HG03460 (cell line): ENCODE measurements around the gene TAX1BP1.
"Not testable (repeated sequence)": the region's sequence is repeated elsewhere in the genome, so short reads cannot be mapped to it uniquely, and the experiment has no call there.

ENCODE experiments used
- ATAC-seq: cut with Tn5 transposase; IDR thresholded peaks from one replicate; pipeline ENCODE4 v1.9.1; 2021; ENCODE audit not compliant: unreplicated experiment

The TAX1BP1 gene

DNA sequence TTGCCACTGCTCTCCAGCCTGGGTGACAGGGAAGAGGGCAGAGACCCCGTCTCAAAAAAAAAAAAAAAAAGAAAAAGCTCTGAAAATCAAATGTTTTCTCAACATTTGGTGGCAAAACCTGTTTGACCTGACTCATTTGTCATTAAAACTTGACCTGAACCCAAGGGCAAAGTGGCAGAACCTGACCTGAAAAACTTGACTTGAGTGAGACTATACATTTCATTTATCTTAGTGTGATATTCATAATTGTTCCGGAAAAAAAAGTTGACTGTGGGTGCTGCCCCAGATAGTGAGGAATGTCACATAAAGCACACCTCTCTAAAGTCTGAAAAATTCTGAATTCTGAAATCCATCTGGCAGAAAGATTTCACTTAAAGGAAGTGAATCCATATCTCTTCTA is 2.3 kb upstream of the TAX1BP1 start:
- no peak for ATAC-seq

- ATAC-seq = peak; percentile 27
Observed at GRCh38 chr7:27739301-27739908, 557 bp upstream of the TAX1BP1 start.

DNA sequence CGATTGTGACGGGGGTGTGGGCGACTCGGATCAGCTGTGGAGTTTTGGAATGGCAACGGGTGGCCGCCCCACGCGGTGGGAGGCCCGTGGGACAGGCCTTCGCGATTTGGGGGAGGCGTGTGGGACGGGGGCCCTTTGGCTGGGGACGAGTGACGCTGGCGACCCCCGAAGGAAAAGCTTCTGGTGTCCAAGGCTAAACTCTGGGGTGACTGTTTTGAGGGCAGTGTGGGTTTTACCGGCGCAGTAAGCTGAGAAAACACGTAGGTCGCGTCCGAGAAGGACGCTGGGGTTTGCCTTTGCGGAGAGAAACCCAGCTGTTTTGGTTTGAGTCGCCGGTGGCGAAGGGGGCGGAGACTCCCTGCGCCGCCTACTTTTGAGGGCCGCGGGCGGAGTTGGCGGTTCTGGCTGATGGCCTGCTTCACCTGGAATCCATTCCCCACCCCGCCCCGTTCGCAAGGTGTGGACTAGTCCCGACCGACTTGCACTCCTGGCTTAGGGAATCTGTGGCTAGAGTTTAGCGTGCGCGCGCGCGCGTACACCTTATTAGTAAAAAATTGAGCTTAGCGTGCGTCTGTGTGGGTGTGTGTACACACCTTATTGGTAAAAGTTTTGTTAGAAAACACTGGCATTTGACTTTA is 606 bp downstream of the TAX1BP1 start:
- ATAC-seq = peak; percentile 61

GRCh38 chr7:27742091-27742710 is 2.2 kb downstream of the TAX1BP1 start:
- not testable (repeated sequence) for ATAC-seq

GRCh38 chr7:27745064-27745583 is 5.2 kb downstream of the TAX1BP1 start:
- no peak for ATAC-seq

DNA sequence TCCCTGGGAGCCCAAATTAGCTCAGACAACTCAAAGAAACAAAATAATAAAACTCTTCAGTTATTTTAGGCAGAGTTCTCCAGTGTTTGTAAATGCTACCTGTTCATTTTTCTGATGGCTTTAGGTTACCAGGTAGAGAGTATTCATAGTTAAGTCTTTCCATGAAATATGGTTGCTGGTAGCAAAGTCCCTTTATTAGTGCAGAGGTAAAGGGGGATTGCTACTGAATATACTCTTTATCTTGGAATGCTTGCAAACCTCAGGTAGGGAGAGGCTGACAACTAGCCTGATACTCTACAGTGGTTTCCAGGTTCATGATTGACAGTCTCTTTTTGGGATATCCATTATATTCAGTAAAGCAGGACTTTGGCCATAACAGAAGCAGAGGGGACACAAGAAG is 6.5 kb downstream of the TAX1BP1 start:
- no peak for ATAC-seq

- ATAC-seq = no peak
Observed at GRCh38 chr7:27746978-27747377, 7.0 kb downstream of the TAX1BP1 start.

- ATAC-seq = no peak
Observed at GRCh38 chr7:27747589-27748368, 7.8 kb downstream of the TAX1BP1 start.

DNA sequence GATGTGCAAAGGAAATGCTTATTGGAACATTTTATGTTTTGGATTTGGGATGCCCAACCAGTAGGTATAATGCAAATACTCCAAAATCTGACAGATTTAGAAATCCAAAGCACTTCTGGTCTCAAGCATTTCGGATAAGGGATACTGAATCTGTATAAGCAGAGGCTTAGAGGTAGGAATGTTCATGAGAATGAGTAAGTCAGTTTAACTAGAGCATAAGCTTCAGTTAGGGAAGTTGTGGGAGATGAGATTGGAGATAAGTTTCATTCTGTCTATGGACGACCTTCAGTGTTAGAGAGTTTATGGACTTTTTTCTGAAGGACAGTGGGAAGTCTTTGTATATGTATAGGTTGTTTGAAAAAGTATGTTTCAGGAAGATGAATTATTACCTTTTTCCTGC is 10.4 kb downstream of the TAX1BP1 start:
- no peak for ATAC-seq

DNA sequence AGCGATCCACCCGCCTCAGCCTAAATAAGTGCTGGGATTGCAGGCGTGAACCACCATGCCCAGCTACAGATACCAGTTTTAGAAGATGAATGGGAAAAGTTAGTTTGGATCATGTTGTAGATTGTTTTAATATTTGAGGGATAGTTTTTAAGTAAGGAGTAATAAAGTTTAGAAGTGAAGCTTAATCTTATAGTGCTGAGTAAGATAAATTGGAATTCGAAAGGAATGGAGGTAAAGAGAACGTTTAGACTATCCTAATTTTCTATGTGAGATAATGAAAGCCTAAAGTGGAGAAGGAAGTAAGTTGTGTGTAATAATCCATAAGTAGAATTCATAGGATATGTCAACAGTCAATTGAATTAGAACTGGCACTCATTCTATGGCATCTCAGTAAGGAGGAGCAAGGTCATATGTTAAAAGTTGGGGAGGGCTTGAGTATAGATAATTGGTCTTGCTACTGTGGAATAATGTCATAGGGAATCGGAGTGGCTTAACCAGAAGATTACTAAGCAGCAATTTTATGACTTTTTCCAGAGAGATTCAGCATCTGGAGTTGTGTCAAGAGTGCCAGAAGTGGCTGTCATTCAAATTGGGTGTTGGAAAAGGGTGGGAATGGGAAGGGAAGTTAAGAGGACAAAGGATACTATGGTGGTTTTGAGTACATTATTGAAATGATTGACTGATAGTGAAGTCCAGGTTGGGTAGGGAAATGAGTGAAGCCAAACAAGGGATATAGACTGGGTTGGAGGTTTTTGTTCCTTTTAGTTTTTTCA is 12.1 kb downstream of the TAX1BP1 start:
- ATAC-seq = no peak

DNA sequence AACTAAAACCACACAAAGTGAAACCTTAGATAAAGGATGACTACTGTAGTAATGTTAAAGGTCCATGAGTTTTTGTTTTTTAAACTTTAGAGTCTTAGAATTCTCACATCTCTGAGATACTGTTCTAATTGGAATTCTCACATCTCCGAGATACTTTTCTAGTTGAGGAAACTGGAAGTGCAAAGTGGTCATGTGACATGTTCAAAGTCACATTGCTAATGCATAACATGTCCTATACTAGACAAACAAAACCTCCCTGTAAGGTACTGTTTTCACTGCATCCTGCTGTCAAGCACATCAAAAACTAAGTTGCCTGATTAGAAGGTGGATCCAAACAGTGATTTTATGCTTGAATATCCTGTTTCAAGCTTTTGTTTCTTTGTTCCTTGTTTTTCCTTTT is 13.9 kb downstream of the TAX1BP1 start:
- ATAC-seq = no peak

GRCh38 chr7:27756298-27756697 is 16.3 kb downstream of the TAX1BP1 start:
- no peak for ATAC-seq

DNA sequence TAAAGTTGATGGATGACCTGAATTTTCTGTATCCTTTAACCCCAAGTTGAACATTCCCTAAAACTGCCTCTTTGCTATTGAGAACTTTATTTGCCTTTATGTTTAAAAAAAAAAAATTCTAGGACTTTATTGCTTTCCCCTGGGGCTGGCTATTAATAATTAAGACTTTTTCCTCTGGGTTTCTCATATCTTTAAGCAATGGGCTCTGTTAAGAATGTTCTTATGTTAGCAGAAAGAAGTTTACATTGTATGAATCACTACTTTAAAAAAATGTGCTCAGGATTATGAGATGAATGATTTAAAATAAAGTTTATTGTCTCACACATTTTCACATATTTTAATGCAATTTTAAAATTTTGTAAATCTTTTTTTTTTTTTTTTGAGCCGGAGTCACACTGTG is 19.5 kb downstream of the TAX1BP1 start:
- no peak for ATAC-seq

DNA sequence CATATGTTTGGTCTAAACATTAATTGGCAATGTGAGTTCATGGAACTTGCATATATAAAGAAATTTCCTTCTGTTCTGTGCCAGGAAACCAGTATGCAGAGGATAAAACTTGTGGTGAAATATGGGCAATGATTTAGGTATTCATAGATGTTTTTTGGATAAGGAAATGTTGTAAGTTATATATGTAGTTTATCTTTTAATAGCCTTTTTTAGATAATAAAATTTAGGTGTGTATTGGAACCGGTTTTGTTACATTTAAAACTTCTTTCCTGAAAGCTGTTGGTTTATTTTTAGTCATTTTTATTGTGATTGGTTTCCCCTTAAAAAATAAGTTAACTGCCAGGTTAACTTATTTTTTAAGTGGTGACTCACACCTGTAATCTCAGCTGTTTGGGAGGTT is 22.1 kb downstream of the TAX1BP1 start:
- no peak for ATAC-seq

DNA sequence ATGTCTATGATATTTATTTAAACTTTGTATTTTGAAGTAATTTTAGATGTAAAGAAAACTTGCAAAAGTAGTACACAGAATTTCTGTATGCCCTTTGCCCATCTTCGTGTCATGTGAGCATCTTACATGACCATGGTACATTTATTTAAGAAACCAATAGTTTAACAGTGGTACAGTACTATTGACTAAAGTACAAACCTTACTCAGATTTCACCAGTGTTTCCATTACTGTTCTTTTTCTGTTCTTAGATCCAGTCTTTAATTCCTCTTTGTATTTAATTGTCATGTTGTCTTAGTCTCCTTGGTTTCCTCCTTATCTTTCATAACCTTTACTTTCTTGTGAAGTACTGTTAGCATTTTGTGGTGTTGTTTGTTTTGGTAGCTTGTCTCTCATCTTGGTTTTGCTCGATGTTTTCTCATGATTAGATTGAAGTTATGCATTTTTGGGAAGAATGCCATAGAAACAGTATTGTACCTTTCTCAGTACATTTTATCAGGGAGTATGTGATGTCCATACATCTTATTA is 24.1 kb downstream of the TAX1BP1 start:
- ATAC-seq = no peak

DNA sequence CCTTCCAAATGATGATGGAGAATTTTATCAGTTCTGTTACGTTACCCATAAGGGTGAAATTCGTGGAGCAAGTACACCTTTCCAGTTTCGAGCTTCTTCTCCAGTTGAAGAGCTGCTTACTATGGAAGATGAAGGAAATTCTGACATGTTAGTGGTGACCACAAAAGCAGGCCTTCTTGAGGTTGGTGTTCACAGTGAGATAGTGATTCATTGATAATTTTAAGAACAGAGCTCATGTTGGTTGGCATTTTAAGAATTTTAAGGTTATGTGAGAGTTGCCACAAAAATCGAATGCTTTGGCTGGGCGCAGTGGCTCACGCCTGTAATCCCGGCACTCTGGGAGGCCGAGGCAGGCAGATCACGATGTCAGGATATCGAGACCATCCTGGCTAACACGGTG is 25.9 kb downstream of the TAX1BP1 start:
- no peak for ATAC-seq

GRCh38 chr7:27767374-27767773 is 27.4 kb downstream of the TAX1BP1 start:
- no peak for ATAC-seq

GRCh38 chr7:27771111-27771510 is 31.1 kb downstream of the TAX1BP1 start:
- no peak for ATAC-seq

GRCh38 chr7:27774717-27775328 is 34.9 kb downstream of the TAX1BP1 start:
- no peak for ATAC-seq

GRCh38 chr7:27775782-27776181 is 35.8 kb downstream of the TAX1BP1 start:
- ATAC-seq = no peak
